HCT116 (cell line): ENCODE measurements around the gene EML4.

ENCODE experiments used
- EZH2 ChIP-seq: fragments of 200-600 bp; sonication (generic); IDR thresholded peaks from 2 replicates; pipeline ENCODE4 v1.6.1; 2017; ENCODE audit warnings: antibody characterized with exemption, mixed run types
- JUND ChIP-seq: IDR thresholded peaks from 2 replicates; pipeline ENCODE4 v1.6.1; 2012
- POLR2A ChIP-seq: IDR thresholded peaks from 2 replicates; pipeline ENCODE4 v1.7.0; 2011; ENCODE audit warnings: borderline replicate concordance; ENCODE audit not compliant: insufficient read depth, insufficient read length; ENCODE audit errors: extremely low read depth
- RAD21 ChIP-seq: IDR thresholded peaks from 2 replicates; pipeline ENCODE4 v1.6.1; 2012; ENCODE audit warnings: low read depth, mild to moderate bottlenecking
- SP1 ChIP-seq: IDR thresholded peaks from 2 replicates; pipeline ENCODE4 v1.6.1; 2012; ENCODE audit warnings: low read depth
- TF ChIP-seq, protein P1 (sequence below), 3 experiments: fragments of 200-600 bp in 1 of 3; sonication (generic) in 1 of 3; IDR thresholded peaks in 2 of 3; conservative IDR thresholded peaks in 1 of 3; 2 replicates each; pipeline ENCODE4 v1.5.1; 2012 to 2017; ENCODE audit warnings: low read depth in 2 of 3, low read length in 2 of 3, antibody characterized with exemption in 1 of 3, borderline replicate concordance in 1 of 3, control low read depth in 1 of 3, mild to moderate bottlenecking in 1 of 3, mixed read lengths in 1 of 3, mixed run types in 1 of 3, moderate library complexity in 1 of 3; ENCODE audit not compliant: insufficient read depth in 1 of 3

DNA sequence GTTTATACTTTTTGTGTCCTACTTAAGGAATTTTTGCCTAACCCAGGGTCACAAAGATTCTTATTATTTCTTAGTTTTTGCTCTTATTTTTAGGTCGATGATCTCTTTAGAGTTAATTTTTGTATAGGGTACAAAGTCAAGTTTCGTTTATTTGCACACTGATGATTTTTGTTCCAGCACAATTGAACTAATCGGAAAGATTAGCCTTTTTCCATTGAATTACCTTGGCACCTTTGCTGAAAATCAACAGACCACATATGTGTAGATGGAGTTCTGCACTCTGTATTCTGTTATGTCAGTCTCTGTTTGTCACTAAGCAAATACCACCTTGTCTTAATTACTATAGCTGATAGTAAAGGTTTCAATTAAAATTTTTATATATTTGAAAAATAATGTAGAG, 18.7 kb downstream of the EML4 start:
- TF ChIP-seq JUND (no peak), SP1 (no peak), EZH2 (no peak), RAD21 (no peak), POLR2A (no peak)
- TF ChIP-seq, protein P1, sequence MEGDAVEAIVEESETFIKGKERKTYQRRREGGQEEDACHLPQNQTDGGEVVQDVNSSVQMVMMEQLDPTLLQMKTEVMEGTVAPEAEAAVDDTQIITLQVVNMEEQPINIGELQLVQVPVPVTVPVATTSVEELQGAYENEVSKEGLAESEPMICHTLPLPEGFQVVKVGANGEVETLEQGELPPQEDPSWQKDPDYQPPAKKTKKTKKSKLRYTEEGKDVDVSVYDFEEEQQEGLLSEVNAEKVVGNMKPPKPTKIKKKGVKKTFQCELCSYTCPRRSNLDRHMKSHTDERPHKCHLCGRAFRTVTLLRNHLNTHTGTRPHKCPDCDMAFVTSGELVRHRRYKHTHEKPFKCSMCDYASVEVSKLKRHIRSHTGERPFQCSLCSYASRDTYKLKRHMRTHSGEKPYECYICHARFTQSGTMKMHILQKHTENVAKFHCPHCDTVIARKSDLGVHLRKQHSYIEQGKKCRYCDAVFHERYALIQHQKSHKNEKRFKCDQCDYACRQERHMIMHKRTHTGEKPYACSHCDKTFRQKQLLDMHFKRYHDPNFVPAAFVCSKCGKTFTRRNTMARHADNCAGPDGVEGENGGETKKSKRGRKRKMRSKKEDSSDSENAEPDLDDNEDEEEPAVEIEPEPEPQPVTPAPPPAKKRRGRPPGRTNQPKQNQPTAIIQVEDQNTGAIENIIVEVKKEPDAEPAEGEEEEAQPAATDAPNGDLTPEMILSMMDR (IDR thresholded peaks at IDR 0.05 in 2 of 3, conservative IDR thresholded peaks at IDR 0.05 in 1 of 3; ENCODE audit: borderline replicate concordance in 1 of 3, insufficient read depth in 1 of 3, low read depth in 2 of 3, low read length in 2 of 3): no peak
